Hematopoietic multipotent progenitor cell treated with erythropoietin and hydrocortisone succinate and interleukin-3 and kit ligand, for 4 days (in vitro differentiated cells): ENCODE results near the gene DHX34.
A peak's percentile ranks its signal among the peaks of the same experiment; 100 is the strongest.
"Not testable (repeated sequence)": the region's sequence is repeated elsewhere in the genome, so short reads cannot be mapped to it uniquely, and the experiment has no call there.

ENCODE experiments used
- DNase-seq: peaks from one replicate; pipeline ENCODE4 v3.0.0-alpha.2; 2015

The DHX34 gene

DNA sequence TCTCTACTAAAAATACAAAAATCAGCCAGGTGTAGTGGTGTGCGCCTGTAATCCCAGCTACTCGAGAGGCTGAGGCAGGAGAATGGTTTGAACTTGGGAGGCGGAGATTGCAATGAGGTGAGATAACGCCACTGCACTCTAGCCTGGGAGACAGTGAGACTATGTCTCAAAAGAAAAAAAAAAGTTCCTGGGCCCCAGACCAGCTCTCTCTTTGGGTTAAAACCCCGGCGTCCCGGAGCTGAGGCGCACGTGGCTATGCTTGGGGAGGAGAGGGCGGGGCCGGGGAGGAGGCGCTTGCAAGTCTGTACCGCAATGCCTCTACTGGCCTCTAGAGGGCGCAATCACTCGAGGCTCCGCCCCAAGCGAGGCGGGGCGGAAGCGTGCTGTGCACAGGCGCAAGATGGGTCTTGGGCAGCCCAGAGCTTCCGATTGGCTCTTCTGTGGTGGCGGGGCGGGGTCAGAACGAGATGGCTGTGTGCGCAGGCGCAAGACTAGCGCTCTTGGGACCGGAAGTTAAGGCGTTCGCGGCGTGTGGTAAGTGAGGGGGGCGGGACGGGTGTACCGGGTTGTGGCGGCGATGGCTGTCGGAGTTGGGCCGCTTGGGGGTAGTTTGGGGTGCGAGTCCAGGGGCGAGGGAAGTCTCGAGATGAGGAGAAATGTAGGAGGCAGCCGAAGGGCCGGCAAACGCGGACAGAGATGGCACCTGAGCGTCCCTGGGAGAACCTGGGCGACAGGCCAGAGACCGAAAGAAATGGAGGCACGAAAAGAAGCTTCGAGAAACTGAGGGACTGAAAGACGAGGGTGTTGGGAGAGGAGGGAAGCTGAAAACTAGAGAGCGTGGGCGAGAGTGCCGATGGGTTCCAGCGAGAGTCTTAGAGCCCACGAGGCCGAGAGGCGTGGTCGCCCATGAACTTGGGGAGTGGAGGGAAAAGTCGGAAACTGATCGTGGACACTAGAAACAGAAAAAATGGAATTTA lies at the start of gene DHX34:
Gene DHX34 (plus strand): TSS at position 497 of the 977 bp plus-strand sequence. CDS start 3,716 bp downstream, outside the sequence.
- peak; percentile 100 for DNase-seq

GRCh38 chr19:47300867-47301266 lies 48.2 kb upstream of the DHX34 start:
- DNase-seq, result not testable (repeated sequence)

- DNase-seq, result no peak
Measured at GRCh38 chr19:47302249-47302648, 46.9 kb upstream of the DHX34 start.

- DNase-seq, result peak; percentile 88
Measured at GRCh38 chr19:47303966-47304365, 45.1 kb upstream of the DHX34 start.

GRCh38 chr19:47305309-47305751 lies 43.8 kb upstream of the DHX34 start:
- peak; percentile 63 for DNase-seq

DNA sequence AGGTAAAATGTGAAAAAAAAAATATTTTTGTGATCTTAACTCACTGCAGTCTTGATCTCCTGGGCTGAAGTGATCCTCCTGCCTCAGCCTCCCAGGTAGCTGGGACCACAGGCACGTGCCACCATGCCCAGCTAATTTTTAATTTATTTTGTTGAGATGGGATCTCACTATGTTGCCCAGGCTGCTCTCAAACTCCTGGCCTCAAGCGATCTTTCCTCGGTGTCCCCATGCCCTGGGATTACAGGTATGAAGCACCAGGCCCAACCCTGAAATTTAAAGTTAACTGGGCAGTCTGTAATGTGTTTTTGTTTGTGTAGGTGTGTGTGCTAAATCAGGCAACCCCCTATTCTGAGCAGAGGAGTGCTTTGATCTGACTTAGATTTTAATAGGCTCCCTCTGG lies 42.8 kb upstream of the DHX34 start:
- DNase-seq, result no peak

DNA sequence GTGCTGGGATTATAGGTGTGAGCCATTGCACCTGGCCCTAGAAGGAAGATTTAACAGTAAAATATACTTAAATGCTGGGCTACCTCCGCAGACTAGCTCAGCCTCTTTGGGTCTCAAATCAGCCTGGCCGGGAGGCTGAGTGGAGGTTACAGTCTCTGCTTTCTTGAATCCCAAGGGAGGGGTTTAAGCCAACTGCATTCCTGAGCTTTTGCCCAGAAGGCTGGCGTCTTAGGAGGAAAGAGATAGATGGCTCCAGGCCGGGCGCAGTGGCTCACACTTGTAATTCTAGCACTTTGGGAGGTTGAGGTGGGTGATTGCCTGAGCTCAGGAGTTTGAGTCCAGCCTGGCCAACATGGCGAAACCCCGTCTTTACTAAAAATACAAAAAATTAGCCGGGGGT lies 40.1 kb upstream of the DHX34 start:
- DNase-seq, result no peak

- no peak for DNase-seq
Measured at GRCh38 chr19:47309608-47310007, 39.5 kb upstream of the DHX34 start, which contains the start of gene C5AR1. Gene C5AR1, plus strand, starts transcription at chr19:47309861. Its CDS starts 35 bp downstream, at chr19:47309896.

DNA sequence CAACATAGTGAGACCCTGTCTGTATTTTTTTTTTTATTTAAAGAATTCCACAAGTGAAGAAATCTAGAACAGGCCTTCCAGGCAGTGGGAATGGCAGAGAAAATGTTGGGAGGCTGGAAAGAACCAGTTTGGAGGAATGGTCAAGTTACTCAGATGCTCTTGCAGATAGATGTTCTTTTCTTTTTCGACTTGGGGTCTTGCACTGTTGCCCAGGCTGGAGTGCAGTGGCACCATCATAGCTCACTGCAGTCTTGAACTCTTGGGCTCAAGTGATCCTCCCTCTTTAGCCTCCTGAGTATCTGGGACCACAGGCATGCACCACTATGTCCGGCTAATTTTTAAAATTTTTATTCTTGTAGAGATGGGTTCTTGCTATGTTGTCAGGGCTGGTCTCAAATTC lies 38.8 kb upstream of the DHX34 start:
- no peak for DNase-seq

DNA sequence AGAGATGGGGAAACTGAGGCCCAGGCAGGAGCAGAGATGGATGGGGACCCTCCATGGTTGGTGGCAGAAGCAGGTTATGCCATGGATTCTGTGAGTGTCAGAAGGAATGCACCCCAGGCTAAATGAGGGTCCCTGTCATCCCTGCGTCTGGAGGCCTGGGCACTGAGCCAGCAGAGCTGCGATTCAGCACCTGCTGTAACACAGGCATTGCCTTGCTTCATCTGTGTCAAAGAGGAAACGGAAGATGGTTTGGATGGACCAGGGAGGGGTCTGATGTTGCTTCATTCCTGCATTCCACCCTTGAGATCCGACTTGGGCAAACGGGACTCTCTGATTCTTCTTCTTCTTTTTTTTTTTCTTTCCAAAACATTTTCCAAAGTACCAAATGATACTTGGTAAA lies 38.3 kb upstream of the DHX34 start:
- peak; percentile 38 for DNase-seq

GRCh38 chr19:47312366-47313006 lies 36.6 kb upstream of the DHX34 start:
- no peak for DNase-seq

GRCh38 chr19:47313754-47314295 lies 35.3 kb upstream of the DHX34 start:
- DNase-seq, result no peak

DNA sequence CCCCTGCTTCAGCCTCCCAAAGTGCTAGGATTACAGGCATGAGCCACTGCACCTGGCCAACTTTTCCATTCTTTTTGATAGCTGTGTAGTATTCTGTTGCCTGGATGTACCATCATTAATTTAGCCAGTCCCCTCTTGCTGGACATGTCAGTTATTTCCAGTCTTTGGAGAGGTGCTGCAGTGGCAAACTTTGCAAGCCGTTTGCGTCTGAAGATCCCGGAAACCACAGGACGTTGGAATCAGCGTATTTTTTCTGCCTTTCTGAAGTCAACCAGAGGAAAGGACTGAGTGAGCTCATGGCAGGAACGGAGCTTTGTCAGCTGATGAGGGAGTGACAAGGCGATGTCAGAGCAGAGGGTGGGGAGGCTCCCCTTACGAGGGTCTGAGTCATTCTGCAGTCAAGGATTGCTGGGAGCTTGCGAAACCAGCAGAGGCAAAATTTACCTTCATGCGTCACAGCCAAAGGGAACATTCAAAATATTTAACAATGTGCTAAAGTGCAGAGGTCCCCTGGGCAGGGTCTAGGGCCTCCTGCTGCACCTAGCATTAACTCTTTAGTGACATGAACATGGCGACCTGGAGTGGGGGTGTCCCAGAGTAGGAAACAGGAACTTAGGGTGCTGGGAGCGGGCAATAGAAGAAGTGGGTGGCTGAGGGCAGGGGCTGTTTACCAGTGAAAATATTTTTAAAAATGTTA lies 33.8 kb upstream of the DHX34 start:
- DNase-seq, result peak; percentile 83

DNA sequence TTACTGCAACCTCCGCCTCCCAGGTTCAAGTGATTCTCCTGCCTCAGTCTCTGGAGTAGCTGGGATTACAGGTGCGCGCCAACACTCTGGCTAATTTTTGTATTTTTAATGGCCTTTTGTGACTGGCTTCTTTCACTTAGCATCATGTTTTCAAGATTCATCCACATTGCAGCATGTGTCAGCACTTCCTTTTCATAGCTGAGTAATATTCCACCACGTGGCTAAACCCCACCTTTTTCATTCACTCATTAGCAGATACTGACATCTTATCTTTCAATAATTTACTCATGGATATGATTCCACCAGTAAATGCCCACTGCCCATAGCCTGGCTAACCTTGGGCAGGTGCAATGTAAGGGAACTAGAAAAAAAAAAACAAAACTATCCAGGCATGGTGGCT lies 32.6 kb upstream of the DHX34 start:
- DNase-seq, result no peak

DNA sequence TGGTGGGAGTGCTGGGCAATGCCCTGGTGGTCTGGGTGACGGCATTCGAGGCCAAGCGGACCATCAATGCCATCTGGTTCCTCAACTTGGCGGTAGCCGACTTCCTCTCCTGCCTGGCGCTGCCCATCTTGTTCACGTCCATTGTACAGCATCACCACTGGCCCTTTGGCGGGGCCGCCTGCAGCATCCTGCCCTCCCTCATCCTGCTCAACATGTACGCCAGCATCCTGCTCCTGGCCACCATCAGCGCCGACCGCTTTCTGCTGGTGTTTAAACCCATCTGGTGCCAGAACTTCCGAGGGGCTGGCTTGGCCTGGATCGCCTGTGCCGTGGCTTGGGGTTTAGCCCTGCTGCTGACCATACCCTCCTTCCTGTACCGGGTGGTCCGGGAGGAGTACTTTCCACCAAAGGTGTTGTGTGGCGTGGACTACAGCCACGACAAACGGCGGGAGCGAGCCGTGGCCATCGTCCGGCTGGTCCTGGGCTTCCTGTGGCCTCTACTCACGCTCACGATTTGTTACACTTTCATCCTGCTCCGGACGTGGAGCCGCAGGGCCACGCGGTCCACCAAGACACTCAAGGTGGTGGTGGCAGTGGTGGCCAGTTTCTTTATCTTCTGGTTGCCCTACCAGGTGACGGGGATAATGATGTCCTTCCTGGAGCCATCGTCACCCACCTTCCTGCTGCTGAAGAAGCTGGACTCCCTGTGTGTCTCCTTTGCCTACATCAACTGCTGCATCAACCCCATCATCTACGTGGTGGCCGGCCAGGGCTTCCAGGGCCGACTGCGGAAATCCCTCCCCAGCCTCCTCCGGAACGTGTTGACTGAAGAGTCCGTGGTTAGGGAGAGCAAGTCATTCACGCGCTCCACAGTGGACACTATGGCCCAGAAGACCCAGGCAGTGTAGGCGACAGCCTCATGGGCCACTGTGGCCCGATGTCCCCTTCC lies 28.9 kb upstream of the DHX34 start:
- DNase-seq, result no peak

DNA sequence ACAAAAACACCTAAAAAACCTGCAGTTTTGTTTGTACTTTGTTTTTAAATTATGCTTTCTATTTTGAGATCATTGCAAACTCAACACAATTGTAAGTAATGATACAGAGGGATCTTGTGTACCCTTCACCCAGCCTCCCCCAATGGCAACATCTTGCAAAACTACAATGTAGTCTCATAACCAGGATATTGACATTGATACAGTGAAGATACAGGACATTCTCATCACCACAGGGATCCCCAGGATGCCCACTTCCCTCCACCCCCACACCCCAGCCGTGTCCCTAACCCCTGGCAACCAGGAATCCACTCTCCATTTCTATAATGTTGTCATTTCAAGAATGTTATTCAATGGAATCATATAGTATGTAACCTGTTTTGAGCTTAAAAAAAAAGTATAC lies 27.5 kb upstream of the DHX34 start:
- no peak for DNase-seq

- DNase-seq, result peak; percentile 42
Measured at GRCh38 chr19:47322058-47322457, 27.1 kb upstream of the DHX34 start.

DNA sequence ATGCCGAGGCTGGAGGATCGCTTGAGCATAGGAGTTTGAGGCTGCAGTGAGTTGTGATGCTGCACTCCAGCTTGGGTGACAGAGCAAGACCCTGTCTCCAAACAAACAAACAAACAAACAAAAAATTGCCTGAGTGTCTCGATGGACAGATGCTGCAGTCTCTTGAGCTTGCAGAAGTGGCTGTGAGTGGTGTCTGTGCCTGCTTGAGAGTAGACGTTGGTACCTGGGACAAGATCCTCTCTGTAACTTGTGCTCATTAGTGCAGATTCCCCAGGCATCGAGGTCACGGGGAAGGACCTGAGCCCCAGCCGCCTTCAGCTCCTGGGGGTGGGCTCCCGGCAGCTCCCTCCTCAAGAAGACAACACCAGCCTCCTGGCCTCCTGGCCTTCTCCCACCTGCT lies 25.7 kb upstream of the DHX34 start:
- DNase-seq, result no peak

- DNase-seq, result no peak
Measured at GRCh38 chr19:47323872-47324271, 25.2 kb upstream of the DHX34 start.

DNA sequence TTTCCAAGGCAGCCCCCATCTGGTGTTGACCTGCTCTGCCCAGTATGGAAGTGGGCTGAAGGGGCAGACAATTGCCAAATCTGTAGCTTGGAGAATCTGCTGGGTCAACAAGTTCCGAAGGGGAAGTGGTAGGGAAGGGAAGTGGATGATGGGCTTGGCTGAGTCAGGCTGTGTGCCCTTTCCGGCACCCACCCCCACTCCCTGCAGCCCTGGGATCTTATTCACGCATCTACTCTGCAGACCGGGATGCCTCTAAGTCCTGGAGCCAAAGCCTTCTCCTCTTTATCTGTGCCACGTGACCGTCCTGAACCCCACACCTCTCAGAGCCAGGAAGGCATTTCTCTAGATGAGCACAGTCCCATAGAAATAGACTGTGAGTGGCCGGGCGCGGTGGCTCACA lies 24.6 kb upstream of the DHX34 start:
- peak; percentile 43 for DNase-seq

DNA sequence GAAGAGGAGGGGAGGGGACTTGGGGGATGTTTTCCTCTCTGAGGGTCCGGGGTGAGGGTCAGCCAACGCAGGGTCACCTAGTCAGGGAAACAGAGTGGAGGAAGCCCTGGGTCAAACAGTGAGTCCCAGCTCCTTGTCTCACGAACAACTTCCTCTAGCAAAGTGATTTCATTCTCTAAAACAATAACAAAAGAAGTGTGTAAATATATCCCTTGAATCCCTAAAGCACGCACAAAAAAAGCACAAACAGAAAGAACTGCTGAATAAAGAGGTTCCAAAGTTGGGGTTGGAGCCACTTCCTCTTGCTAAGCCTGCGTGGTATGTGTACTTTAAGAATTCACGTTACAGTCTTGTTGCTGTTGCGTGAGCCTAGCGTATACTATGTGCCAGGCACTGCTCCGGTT lies 18.6 kb upstream of the DHX34 start:
- peak; percentile 65 for DNase-seq

- DNase-seq, result no peak
Measured at GRCh38 chr19:47331490-47331889, 17.6 kb upstream of the DHX34 start.
